DOHH2 (cell line): ENCODE measurements around the gene C3orf22.

Experiments
- H3F3A ChIP-seq: fragments of 200-600 bp; sonication (generic), shearing (Covaris generic); 2 replicates; pipeline ENCODE4 v1.6.0; 2016; ENCODE audit warnings: antibody characterized with exemption, mild to moderate bottlenecking; ENCODE audit not compliant: control insufficient read depth, insufficient read depth
- H3K27ac ChIP-seq: fragments of 200-600 bp; sonication (generic); 2 replicates; pipeline ENCODE4 v1.5.1; 2014; ENCODE audit warnings: low read depth, mild to moderate bottlenecking, low read length, moderate library complexity
- H3K27me3 ChIP-seq: fragments of 200-600 bp; sonication (generic); 2 replicates; pipeline ENCODE4 v1.6.1; 2014; ENCODE audit warnings: mild to moderate bottlenecking, low read length, mixed read lengths; ENCODE audit not compliant: control insufficient read depth
- H3K36me3 ChIP-seq: fragments of 200-600 bp; sonication (generic); 2 replicates; pipeline ENCODE4 v1.6.1; 2014; ENCODE audit warnings: mild to moderate bottlenecking, low read length, moderate library complexity, mixed read lengths; ENCODE audit not compliant: control insufficient read depth
- H3K4me1 ChIP-seq: fragments of 200-600 bp; sonication (generic); 2 replicates; pipeline ENCODE4 v1.6.1; 2014; ENCODE audit warnings: mild to moderate bottlenecking, low read length, mixed read lengths; ENCODE audit not compliant: control insufficient read depth
- H3K4me2 ChIP-seq: fragments of 200-600 bp; sonication (generic); 2 replicates; pipeline ENCODE4 v1.6.0; 2014; ENCODE audit warnings: mild to moderate bottlenecking, low read length, moderate library complexity
- H3K4me3 ChIP-seq: fragments of 200-600 bp; sonication (generic); 2 replicates; pipeline ENCODE4 v1.5.1; 2014; ENCODE audit warnings: mild to moderate bottlenecking, low read length, mixed read lengths
- H3K79me2 ChIP-seq: fragments of 200-600 bp; sonication (generic); 2 replicates; pipeline ENCODE4 v1.6.1; 2014; ENCODE audit warnings: mild to moderate bottlenecking, low read length, mixed read lengths; ENCODE audit not compliant: control insufficient read depth
- H3K9me2 ChIP-seq: fragments of 200-600 bp; sonication (generic); replicated peaks from 2 replicates; pipeline ENCODE4 v1.6.1; 2014; ENCODE audit warnings: mild to moderate bottlenecking, low read length, mixed read lengths; ENCODE audit not compliant: control insufficient read depth
- H3K9me3 ChIP-seq: fragments of 200-600 bp; sonication (generic); 2 replicates; pipeline ENCODE4 v1.6.1; 2014; ENCODE audit warnings: antibody characterized with exemption, low read length, mixed read lengths; ENCODE audit not compliant: control insufficient read depth, insufficient read depth
- H4K20me1 ChIP-seq: fragments of 200-600 bp; sonication (generic); 2 replicates; pipeline ENCODE4 v1.6.0; 2014; ENCODE audit warnings: low read depth, mild to moderate bottlenecking, antibody characterized with exemption, low read length, moderate library complexity; ENCODE audit not compliant: control insufficient read depth, insufficient read depth
- CTCF ChIP-seq: fragments of 200-600 bp; sonication (generic); IDR thresholded peaks from one replicate; pipeline ENCODE4 v1.5.1; 2014; ENCODE audit warnings: antibody characterized with exemption, mild to moderate bottlenecking, low read depth, low read length; ENCODE audit not compliant: poor library complexity, severe bottlenecking
- EZH2phosphoT487 ChIP-seq: fragments of 200-600 bp; sonication (generic); IDR thresholded peaks from 2 replicates; pipeline ENCODE4 v1.6.1; 2017; ENCODE audit warnings: borderline replicate concordance, mild to moderate bottlenecking, antibody characterized with exemption, low read length, moderate library complexity, mixed read lengths

The C3orf22 gene

DNA sequence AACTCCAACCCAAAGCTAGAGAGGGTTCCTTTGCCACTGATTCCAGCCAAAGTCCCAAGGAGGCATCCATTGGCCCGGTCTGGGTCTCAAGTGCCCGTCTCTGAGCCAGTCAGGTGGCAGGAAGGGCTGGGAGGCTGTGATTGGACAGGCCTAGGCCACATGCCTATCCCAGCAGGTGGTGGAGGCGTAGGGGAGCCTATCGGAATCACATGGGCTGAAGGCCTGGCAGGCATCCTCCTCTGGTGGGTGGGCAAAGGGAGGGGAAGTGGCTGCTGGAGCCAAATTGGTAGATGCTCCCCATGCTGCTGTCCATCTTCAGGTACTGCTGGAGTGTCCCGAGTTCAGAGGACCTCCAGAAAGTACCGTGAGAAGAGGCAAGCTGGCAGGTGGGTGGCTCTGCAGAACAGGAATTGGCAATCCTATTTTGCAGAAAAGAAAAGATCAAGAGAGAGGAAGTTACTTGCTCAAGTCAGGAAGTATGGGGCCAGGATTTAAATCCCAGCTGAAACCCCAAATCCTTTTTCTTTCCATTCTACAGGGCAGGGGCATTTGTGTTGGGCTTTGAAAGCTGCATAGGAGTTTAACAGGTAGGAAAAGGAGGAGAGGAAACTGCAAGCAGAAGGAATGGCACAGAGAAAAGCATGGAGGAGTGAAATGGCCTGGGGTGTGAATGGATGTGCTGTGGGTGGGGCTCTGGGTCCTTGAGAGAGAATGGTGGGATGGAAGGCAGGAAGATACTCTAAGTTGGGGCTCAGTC is 31.1 kb downstream of the C3orf22 start:
- Histone ChIP-seq H3K4me1 (no peaks in the 10 kb centered on the region), H3K4me3 (no peak overlapping the region), H3K9me3 (no peaks in the 10 kb centered on the region), H3K4me2 (no peak overlapping the region), H3K9me2 (no peaks in the 10 kb centered on the region), H3F3A (no peaks in the 10 kb centered on the region), H3K27ac (no peak overlapping the region), H3K27me3 (0 out of 2 replicates have a peak, but pooled peaks cover 4% of the 10 kb centered on the region), H3K79me2 (no peaks in the 10 kb centered on the region), H4K20me1 (no peaks in the 10 kb centered on the region), H3K36me3 (no peaks in the 10 kb centered on the region)
- no peak for TF ChIP-seq EZH2phosphoT487
- TF ChIP-seq CTCF, result no peak

DNA sequence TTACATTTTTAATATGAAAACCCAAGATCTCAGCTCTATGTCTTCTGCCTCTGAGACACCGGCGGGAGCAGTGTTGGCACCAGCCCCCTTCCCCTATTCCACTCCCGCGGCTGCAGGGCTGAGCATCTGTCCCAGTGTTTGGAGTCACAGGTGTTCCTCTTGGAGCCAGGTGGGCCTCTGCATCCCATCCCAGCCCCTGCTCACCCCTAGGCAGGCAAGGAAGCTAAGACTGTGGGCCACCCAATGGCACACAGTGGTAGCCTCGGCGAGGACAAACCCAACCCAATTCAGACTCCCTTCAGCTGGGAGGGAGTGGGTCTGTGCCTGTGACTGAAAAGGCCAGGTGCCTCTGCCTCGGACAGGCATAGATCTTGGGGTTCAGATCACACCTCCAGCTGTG is 31.7 kb downstream of the C3orf22 start:
- Histone ChIP-seq H3F3A (no peaks in the 10 kb centered on the region), H3K36me3 (no peaks in the 10 kb centered on the region), H3K4me3 (no peak overlapping the region), H3K9me2 (no peaks in the 10 kb centered on the region), H3K4me1 (no peaks in the 10 kb centered on the region), H3K79me2 (no peaks in the 10 kb centered on the region), H3K27ac (no peak overlapping the region), H3K9me3 (no peaks in the 10 kb centered on the region), H4K20me1 (no peaks in the 10 kb centered on the region), H3K4me2 (no peak overlapping the region), H3K27me3 (no peaks in the 10 kb centered on the region)
- TF ChIP-seq CTCF (no peak), EZH2phosphoT487 (no peak)

- Histone ChIP-seq H3K79me2 (no peaks in the 10 kb centered on the region), H4K20me1 (no peaks in the 10 kb centered on the region), H3F3A (no peaks in the 10 kb centered on the region), H3K9me3 (no peaks in the 10 kb centered on the region), H3K9me2 (no peaks in the 10 kb centered on the region), H3K4me3 (no peak overlapping the region), H3K27me3 (no peaks in the 10 kb centered on the region), H3K4me2 (no peak overlapping the region), H3K27ac (no peak overlapping the region), H3K36me3 (no peaks in the 10 kb centered on the region), H3K4me1 (no peaks in the 10 kb centered on the region)
- TF ChIP-seq CTCF, result no peak
Measured at GRCh38 chr3:126526668-126527005, 32.1 kb downstream of the C3orf22 start.
